Ramos (cell line): ENCODE results near the gene VIPR1.
"Not testable (repeated sequence)": the region's sequence is repeated elsewhere in the genome, so short reads cannot be mapped to it uniquely, and the experiment has no call there.

Experiments
- in situ Hi-C: fragments of 300-500 bp; cut with MboI; formaldehyde crosslinking; loops from one replicate; pipeline ENCODE4 v1.14.3; 2022; ENCODE audit warnings: low sequenced_read_pairs; ENCODE audit not compliant: unreplicated experiment

Gene VIPR1

DNA sequence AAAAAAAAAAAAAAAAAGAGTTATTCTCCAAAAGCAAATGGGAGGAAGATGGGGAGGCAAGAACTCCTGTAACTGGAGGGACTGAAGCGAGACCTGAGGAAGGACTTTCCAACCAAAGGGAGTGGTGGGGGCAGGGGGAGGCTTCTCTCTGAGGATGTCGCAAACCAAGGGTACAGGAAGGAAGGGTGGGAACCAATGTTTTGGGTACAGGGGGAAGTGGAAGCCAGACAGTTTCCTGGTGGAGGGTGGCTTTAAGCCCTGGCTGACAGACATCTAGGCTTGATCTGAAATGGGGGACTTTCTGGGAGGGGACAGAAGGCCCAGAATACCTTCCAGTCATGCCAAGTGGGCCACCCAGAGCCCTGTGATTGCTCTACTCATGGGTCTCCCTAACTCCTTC is 27.0 kb downstream of the VIPR1 start:
- in situ Hi-C loops: no loop called here

DNA sequence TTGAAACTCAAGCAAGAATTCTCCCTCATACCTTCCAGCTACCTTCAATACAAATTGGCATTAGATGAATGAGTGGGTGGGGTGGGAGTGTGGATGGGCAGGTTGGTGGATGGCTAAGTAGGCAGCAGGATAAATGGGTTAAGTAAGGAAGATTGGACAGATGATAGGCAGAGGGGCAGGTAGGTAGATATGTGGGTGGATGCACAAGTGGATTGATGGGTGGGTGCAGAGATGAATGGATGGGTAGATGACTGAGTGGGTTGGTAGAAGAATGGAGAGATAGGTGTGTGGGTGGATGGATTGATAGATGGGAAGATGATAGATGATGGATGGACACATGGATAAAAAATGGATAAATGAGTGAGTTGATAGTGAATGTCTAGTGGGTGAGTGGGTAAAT is 27.6 kb downstream of the VIPR1 start:
- in situ Hi-C loops: no loop called here

DNA sequence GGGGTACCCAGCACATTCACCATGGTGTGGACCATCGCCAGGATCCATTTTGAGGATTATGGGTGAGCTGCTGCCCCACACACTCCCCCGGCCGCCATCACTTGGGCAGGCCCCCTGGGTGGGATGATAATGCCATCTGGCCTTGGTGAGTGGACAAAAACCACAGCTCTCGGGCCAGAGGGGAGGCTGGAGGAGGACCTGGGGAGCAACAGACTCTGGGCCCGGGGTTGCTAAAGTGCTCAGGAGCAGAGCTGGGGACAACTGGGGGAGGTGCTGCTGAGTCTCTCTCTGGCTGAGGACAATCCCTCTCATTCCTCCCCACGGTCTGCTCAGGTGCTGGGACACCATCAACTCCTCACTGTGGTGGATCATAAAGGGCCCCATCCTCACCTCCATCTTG is 29.0 kb downstream of the VIPR1 start:
- in situ Hi-C loops: no loop called here

DNA sequence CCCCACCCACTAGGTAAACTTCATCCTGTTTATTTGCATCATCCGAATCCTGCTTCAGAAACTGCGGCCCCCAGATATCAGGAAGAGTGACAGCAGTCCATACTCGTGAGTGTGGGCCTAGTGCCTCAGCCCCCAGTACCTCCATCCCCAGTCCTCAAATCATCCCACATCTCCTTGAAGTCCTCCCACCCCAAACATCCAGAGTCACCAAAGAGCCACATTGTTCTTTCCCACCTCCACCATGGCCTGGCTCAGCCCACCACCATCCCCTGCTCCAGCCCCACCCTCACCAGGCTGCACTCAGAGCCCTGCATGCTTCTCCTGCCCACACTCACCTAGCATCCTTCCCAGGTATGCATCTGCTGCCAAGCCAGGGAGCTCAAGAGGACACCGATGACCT is 29.8 kb downstream of the VIPR1 start:
- in situ Hi-C loops: no loop called here

DNA sequence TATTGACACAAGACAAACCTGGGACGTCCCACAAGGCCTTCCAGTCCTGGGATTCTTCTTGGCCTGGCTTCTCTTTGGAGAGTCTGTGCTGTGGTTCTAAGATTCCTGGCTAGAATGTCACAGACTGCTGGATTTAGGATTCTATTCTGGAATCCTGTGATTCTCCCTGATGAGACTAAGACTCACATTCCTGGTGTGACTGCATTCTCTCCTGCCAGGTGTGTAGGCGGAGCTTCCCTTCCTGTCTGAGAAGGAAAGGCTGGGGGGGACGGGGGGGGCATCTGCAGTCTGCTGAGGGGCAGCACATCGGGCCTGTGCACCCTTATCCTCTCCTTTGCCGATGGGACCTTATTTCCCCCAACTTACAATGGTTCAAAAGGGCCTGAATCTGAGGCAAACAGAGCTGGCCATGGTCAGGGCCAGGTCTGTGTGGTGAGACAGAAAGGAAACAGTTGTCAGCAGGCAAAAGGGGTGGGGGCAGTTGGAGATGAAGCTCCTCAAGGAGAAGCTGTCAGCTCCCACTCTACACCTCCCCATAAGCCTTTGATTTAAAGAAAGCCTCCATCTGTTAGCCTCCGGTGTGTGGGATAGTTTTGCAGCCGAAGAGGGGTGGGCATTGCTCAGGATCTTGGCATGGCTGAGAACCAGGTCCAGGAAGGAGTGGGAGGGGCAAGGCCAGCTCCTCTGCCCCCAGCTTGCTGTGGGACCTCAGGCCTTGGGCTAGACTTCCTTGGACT is 30.9 kb downstream of the VIPR1 start:
- in situ Hi-C loops: no loop called here

DNA sequence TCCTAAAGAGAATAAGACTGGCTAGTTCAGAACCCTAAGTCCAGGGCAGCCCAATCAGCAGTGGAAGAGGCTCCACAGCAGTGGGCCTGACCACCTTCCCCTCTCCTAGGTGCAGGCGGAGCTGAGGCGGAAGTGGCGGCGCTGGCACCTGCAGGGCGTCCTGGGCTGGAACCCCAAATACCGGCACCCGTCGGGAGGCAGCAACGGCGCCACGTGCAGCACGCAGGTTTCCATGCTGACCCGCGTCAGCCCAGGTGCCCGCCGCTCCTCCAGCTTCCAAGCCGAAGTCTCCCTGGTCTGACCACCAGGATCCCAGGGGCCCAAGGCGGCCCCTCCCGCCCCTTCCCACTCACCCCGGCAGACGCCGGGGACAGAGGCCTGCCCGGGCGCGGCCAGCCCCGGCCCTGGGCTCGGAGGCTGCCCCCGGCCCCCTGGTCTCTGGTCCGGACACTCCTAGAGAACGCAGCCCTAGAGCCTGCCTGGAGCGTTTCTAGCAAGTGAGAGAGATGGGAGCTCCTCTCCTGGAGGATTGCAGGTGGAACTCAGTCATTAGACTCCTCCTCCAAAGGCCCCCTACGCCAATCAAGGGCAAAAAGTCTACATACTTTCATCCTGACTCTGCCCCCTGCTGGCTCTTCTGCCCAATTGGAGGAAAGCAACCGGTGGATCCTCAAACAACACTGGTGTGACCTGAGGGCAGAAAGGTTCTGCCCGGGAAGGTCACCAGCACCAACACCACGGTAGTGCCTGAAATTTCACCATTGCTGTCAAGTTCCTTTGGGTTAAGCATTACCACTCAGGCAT is 33.7 kb downstream of the VIPR1 start:
- in situ Hi-C loops: loop anchor here (5.0 kb wide), 1 partner anchor 289 kb away; no protein-coding TSS in a partner anchor

DNA sequence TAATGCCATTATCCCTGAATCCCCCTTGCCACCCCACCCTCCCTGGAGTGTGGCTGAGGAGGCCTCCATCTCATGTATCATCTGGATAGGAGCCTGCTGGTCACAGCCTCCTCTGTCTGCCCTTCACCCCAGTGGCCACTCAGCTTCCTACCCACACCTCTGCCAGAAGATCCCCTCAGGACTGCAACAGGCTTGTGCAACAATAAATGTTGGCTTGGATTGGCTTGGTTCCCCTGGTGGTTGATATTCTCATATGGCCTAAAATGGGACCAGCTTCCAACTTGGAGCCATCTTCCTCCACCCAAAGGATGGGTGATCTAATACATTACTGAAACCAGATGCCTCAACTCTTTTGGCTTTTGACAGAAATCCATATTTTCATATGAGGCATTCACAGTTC is 34.9 kb downstream of the VIPR1 start:
- in situ Hi-C loops: loop anchor here (5.0 kb wide), 1 partner anchor 290 kb away; no protein-coding TSS in a partner anchor

DNA sequence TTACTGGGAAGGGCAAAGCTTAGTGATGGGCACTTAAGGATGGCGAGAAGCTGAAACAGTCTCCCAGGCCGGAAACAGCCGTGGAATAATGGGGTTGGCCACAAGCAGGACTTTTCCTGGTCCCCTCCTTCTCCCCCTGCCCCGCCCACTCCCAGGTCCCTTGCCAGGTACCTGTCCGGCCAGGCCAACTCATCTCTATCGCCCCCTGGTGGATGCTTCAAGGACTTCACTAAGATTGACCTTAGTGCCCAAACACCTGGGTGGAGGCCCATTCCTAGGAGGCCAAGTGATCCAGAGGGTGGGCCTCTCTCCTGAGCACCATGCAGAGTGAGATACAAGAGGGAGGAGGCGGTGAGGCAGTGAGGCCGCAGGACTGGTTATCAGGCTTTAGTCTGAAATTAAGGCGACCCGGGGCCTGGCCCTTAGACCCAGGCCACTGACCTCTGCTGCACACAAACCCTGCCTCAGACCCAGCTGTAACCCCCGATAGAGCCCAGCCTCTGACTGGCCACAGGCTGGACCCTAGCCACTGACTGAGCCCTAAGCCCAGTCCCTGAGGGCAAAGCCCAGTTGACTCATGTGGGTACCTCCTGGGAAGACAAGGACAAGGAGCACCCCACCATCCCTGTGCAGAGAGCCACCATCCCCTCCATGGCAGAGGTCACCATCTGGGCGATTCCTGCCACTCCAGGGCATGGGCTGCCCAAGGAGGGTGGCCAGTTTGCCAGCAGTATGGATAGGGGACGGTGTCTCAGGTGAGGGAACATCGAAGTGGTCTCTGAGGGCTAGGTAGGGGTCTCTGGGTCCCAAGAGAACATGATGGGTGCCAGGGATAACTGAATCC is 37.6 kb downstream of the VIPR1 start:
- in situ Hi-C loops: loop anchor here (5.0 kb wide), 1 partner anchor 293 kb away; no protein-coding TSS in a partner anchor

DNA sequence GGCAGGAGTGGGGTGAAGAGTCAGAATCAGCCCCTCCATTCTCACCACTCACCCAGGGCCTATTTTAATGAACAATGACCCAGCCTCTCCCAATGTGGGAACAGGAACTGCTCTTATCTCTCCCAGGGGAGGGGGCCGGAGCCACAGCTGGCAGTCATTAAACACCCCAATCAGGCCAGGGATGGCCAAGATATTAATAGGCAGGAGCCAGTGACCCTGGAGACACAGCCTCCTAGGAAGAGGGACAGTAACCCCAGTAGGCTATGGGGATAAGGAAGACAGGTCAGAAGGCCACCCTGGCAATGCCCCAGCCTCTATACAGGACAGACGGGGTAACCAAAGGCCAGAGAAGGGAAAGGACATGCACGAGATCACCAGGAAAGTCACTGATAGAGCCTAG is 38.6 kb downstream of the VIPR1 start:
- in situ Hi-C loops: no loop called here

DNA sequence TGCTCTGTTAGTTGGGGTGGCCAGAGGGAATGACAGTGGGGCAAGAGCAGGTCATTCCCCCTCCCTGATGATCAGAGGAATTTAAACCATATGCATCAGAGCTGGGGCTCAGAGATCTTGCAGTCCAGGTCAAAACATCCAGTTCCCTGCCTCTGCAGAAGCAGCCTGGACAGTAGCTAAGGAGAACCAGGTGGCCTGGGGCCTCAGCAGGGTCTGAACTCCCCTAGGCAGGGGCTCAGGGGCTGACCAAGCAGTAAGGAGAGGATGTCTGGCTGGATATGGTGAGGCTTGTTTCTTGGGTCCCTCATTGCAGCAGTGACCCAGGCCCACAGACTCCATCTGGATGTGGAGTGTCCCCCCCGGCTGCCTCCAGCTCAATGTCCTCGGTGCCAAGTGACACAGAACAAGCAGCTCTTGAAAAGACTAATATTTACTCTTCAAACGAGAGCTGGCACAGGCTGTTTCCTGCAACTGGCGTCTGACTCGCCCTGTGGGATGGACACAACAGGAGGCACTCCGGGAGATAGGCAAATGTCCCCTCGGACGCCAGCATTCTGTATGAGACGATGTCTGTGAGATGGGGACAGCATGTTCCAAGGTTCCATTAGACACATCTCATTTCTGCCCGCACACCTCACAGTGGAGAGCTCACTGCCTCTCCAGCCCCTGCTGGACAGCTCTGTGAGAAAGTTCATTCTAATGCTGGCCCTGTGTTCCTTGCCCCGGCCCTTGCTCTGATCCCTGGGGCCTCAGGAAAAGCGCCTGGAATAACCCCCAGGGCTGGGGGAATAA is 42.2 kb downstream of the VIPR1 start:
- in situ Hi-C loops: no loop called here

DNA sequence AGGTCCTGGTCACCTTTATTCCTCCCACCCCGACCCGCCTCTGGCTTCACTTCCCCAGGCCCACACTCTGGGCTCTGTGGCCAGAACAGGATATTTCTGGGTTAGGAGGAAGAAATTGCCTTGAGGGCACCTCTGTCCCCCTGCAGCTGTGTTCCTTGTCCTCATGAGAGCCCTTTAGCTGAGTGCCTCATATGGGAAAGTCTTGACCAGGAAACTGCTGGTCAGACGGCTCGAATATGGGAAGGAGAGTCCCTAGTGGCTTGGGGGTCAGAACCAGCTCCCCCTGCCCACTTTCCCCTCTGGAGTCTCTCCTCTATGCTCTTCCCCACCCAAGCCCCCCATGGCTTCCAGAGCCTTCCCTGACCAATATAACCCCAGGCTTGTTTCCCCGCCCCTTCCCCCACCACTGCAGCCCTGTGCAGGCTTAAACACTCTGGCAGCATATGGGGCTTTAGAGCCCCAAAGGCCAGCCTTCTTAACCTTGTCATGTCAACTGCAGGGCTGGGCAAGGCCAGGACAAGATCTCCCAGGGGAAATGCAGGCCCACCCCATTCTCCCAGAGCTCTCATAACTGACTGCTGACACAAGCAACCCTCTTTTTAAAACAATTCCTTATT is 42.9 kb downstream of the VIPR1 start:
- in situ Hi-C loops: no loop called here

DNA sequence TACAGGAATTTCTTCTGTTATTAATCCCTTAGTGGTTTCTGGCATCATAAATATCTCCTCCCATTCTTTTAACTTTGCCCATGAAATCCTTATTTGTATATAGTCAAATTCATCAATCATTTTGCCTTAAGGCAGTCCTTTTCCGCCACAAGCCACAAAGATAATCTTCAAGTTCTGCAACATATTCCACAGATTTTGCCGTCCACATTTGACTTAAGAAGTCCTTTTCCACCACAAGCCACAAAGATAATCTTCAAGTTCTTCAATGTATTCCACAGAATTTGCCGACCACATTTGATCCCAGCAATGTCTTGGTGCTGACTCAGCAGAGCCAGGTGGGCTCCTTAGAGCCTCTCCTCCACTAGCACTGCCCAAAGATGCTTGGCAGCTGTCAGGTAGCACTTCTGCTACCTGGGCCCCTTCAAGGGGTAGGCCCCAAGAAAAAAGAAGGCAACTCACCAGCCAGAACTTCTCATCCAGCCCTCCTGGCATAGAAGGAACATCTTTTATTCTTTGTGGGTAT is 44.3 kb downstream of the VIPR1 start:
- in situ Hi-C loops: no loop called here

DNA sequence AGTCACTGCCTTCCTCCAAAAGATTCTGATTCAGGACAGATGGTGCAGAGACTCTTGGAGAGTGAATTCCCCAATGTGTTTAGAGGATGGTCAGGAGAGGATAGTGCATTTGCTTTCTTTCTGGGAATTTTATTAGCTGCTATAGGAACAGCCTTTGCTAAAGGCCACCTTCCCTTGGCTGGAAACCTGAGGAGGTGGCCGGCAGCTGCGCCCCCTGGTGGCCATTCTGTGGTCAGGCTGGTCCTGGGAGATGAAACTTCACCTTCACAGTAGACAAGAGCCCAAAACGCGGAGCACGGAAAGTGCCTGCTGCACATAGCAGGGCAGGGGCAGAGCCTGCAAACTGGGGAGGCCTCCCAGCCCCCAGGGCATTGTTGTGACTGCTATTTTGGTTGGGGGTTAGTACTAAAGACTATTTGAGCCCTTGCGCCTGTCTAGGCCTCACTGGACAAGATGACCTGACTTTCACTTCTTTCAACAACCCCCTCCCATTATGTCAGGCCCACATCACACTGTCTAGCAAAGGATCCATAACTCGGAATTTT is 45.0 kb downstream of the VIPR1 start:
- in situ Hi-C loops: no loop called here

DNA sequence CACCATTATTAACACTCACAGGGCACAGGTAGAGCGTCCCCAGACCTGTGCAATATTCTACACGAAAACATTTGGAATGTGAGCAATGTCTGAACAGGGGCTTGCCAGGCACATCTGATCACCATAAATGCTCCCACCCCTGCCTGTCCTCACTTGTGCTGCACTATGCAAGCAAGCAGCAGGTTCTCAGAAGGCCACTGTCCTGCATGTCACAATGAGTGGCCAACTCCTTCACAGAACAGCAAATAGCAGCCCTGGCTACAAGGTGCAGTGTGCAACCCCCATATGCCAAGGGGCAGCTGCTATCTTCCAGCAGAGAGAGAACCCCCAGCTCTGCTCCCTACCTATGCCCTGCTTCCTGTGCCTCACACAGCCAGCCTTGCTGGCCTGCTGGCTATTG is 46.7 kb downstream of the VIPR1 start:
- in situ Hi-C loops: no loop called here

DNA sequence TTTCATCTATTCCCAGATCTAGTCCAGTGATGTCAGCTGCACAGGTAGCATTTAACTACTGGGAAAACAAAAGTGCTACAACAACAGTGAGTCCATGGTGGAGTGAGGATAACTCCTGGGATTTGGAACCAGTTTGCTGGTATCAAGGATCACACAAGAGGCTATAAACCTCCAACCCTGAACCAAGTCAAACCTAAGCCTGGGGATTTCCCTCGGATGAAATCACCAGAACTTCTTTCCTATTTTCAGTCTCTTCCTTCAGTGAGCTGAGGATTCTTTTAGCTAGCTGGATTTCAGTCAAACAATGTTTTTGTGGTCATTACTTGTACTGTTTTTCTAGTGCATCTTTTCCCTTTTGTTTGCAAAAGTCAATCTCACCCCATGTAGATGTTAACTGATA is 47.8 kb downstream of the VIPR1 start:
- in situ Hi-C loops: no loop called here

DNA sequence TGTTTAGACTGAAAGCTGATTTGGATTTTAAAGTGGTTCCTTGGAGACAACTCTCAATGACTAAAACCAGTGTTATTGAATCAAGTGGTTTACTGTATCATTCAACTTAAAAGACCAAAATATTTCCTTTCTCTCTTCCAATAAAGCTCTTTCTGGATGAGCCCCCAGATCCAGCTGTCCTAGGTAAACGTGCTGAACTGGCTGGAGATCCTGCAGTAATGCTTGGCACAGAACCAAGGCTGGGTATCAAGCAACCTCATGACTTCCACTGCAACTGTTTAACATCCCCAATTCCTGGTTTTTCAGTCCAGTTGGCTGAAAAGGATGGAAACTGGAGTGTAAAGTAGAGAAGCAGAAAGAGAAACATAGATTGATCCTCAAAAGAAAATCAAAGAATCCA is 50.4 kb downstream of the VIPR1 start:
- in situ Hi-C loops: no loop called here

DNA sequence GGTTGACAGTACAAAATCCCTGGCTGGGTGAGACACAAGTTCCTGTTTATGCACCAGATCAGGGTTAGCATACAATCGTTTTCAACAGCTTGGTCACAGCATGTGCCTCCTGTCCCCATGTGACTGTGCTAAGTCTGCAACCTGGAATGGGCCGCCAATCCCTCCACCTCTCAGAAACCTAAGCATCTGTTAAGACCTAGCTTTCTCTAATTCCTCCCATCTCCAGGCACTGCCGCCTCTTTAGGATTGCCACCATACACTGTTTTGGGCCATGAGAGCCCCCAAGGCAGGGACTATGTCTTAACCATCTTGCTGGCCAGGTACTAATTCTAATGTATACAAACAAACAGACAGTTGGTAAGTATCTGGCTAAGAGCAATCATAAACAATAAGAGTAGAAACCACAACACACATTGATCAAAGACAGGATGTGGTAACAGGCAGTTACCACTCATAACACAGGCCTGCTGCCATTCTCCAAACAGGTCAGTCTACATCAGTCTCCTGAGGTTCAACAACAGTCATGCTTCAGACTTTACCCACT is 53.7 kb downstream of the VIPR1 start:
- in situ Hi-C loops: no loop called here

DNA sequence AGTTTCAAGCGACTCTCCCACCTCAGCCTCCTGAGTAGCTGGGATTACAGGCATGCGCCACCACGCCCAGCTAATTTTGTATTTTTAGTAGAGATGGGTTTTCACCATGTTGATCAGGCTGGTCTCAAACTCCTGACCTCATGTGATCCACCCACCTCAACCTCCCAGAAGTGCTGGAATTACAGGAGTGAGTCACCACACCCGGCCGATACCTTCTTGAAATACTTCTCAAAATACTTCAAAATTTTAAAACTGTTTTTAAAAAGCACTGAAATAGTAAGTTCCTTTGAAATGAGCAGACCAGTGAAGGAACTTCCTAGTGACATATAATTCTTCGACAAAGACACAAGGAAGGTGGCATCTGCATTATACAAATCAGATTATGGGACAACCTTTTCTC is 54.4 kb downstream of the VIPR1 start:
- in situ Hi-C loops: not testable (repeated sequence)

DNA sequence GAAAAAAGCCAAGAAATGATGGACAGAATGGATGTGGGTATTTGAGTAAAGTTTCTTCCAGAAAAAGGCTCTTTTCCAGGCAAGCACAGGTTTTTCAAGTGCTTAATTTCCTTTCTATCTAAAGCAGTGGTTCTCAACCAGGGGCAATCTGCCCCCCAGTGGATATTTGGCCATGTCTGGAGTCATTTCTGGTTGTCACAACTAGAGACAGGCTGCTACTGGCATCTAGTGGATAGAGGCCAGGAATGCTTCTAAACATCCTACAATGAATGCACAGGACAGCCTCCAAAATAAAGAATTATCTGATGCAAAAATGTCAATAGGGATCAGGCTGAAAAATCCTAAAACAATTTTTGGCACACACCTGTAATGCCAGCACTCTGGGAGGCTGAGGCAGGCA is 55.4 kb downstream of the VIPR1 start:
- in situ Hi-C loops: no loop called here
